Activated CD8-positive, alpha-beta memory T cell treated with anti-CD3 and anti-CD28 coated beads, Interleukin-2, amount 10 ng/mL, durations not matched to agents 7 days and 5 days (primary cell): ENCODE measurements around the gene TADA1. TPM values are rescaled to one million over a fixed set of nuclear protein-coding genes. Genes with fewer than 3 reads are reported as not detected.

Experiments used
- ATAC-seq: fragments of 150-1000 bp; cut with Tn5 transposase; one replicate; pipeline ENCODE4 v1.10.0; 2021; ENCODE audit warnings: moderate library complexity
- CTCF ChIA-PET: fragments of 350-600 bp; sonication (Branson Sonifier 250); formaldehyde crosslinking; loops from one replicate; lab custom pipeline; 2021; ENCODE audit warnings: antibody characterized with exemption; lab: Charles Lee
- DNase-seq: peaks from one replicate; pipeline ENCODE4 v3.0.0-alpha.2; 2020
- H3K27ac Mint-ChIP-seq: one replicate; pipeline ENCODE4 v1.8.0; 2021; ENCODE audit warnings: mild to moderate bottlenecking, mixed read lengths
- H3K27me3 Mint-ChIP-seq: one replicate; pipeline ENCODE4 v1.8.0; 2021; ENCODE audit warnings: mixed read lengths
- H3K36me3 Mint-ChIP-seq: one replicate; pipeline ENCODE4 v1.8.0; 2021; ENCODE audit warnings: mild to moderate bottlenecking, mixed read lengths
- H3K4me1 Mint-ChIP-seq: one replicate; pipeline ENCODE4 v1.8.0; 2021; ENCODE audit warnings: mixed read lengths
- H3K4me3 Mint-ChIP-seq: one replicate; pipeline ENCODE4 v1.8.0; 2021; ENCODE audit warnings: mild to moderate bottlenecking, moderate library complexity, mixed read lengths
- H3K9me3 Mint-ChIP-seq: one replicate; pipeline ENCODE4 v1.8.0; 2022; ENCODE audit warnings: low read depth, mixed read lengths
- total RNA-seq, 2 experiments: library from RNA; stranded (reverse); gene quantifications; one replicate each; pipeline ENCODE4 v1.2.3, GENCODE V29; 2021

TADA1 gene, protein sequence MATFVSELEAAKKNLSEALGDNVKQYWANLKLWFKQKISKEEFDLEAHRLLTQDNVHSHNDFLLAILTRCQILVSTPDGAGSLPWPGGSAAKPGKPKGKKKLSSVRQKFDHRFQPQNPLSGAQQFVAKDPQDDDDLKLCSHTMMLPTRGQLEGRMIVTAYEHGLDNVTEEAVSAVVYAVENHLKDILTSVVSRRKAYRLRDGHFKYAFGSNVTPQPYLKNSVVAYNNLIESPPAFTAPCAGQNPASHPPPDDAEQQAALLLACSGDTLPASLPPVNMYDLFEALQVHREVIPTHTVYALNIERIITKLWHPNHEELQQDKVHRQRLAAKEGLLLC
- 10 to 100 TPM; 18.1 to 18.8 TPM for total RNA-seq

DNA sequence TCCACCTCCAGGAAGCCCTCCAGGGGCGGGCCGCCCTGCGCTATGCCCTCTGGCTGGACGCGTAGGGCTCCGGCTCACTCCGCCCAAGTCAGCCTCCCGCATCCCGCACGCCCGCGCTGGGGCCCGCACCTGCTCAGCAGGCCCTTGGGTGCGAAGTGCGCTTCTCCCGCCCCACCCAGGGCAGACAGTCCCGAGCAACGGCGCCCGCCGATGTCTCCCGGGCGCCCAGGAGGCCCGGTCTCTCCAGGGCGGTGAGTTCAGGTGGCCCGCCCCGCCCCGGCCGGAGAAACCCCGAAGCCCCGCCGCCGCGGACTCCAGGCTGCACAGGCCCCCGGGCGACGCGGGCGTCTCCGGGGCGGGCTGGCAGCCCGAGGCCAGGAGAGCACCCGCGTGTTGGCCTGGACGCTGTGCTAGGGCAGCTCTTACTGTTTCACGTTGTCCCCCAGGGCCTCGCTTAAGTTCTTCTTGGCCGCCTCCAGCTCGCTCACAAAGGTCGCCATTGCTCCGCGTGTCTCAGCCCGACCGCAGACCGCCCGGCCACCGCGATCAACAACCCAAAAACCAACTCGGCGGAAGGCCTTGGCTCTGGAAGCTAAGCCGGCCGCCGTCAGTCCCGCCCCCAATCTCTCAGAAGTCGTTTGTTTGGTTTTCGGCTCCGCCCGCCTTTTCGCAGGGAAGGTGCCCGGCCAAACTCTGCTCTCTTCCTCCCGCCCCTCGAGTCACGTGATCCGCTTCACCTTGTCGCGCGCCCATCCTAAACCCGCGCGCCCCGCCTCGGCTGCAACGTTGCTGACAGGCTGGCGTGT lies at the start of gene TADA1:
TADA1 (minus strand) TSS at position 531 of the 806 bp plus-strand sequence; CDS start at position 500, 31 bp downstream.
- Mint-ChIP-seq H3K36me3 (peaks cover 22% of the 10 kb centered on the region), H3K27ac (peak within 1 kb of the TSS; percentile 98), H3K4me3 (peak within 1 kb of the TSS; percentile 82), H3K4me1 (peaks cover 49% of the 10 kb centered on the region), H3K27me3 (peaks cover 7% of the 10 kb centered on the region), H3K9me3 (no peaks in the 10 kb centered on the region)
- DNase-seq = peak; percentile 99
- ATAC-seq = peak; percentile 93
- CTCF ChIA-PET = interaction anchor here (0.6 to 23.4 kb wide), 13 partner anchors 9 to 185 kb away, joined by 3 to 222 read pairs (median 5); no protein-coding TSS in a partner anchor

DNA sequence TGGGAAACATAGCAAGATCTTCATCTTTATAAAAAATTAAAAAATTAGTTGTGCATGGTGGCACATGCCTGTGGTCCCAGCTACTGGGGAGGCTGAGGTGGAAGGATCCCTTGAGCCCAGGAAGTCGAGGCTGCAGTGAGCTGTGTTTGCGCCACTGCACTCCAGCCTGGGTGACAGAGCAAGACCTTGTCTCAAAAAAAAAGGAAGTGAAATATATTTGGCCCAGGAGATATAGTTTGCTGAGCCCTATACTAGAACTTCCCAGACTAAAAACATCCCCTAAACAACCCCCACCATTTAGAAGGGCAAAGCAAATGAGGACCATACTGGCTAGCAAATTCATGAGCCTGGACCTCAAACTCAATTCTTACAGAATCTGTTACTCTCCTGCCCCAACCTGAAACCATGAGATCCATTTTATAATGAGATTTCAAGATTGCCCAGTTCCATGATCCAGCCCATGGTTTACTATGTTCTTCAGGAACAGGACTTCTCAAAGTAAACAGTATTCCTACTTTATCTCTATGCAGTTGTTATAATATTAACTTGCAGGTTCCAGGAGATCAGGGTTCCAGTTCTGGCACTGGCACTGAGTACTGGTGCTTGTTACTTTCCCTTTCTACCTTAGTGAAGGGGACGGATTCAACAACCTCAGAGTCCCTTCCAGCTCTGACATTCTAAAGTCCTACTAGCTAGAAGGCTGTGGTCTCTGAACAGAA lies 48.9 kb upstream of the TADA1 start:
- H3K4me1 Mint-ChIP-seq = peaks cover 1% of the 10 kb centered on the region

DNA sequence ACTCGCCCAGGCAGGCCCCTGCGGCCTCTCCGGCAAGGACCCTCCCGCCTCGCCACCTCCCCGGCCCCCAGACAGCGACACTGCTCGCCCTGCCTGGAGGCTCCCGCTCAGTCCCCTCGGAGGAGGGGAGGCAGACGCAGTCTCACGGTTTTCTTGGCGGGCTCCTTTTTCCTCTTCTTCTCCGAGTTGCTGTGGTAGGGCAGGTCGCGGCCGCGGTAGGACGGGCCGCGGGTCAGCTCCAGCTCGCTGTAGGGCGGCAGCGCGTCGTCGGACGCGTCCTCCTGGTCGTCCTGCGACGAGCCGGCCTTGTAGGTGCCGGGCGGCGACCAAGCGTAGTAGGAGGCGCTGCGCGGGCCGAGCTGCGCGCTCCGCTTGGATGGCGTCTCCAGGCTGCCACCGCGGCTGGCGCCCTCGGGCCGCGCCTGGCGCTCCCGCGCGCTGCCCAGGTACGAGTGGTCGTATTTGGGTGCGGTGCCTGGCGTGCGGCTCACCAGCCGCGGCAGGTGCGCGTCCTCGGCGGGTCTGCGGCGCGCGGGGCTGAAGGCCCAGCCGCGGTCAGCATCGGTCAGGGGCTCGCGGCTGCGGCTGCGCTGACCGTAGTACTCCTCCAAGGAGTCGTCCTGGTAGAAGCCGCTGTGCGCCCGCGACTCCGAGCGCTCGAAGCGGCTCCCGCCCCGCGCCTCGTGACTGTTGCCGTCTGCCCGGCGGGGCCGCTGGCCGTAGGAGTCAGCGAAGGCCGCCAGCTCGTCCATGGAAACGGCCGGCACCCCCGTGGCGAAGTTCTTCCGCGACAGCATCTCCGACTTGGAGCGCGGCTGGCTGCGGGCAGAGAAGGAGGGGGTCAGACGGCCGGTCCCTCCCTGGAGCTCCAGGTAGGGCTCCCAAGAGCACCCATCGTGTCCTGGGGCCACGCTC lies 44.8 kb upstream of the TADA1 start:
- no peak overlapping the region for H3K27ac Mint-ChIP-seq
- peaks cover 1% of the 10 kb centered on the region for H3K4me1 Mint-ChIP-seq
- peaks cover 3% of the 10 kb centered on the region for H3K36me3 Mint-ChIP-seq
- H3K9me3 Mint-ChIP-seq = no peaks in the 10 kb centered on the region
- CTCF ChIA-PET = interaction anchor here (1.0 kb wide), 1 partner anchor 22 kb away, joined by 3 read pairs; no protein-coding TSS in a partner anchor
- DNase-seq (no peak), ATAC-seq (no peak)
- H3K4me3 Mint-ChIP-seq = no peak overlapping the region
- H3K27me3 Mint-ChIP-seq = peaks cover 44% of the 10 kb centered on the region

More for the DNA sequence above, 48.9 kb upstream of the TADA1 start:
- H3K4me3 Mint-ChIP-seq = no peak overlapping the region
- ATAC-seq = no peak
- no peak overlapping the region for H3K27ac Mint-ChIP-seq
- H3K9me3 Mint-ChIP-seq = no peaks in the 10 kb centered on the region
- H3K36me3 Mint-ChIP-seq = peaks cover 3% of the 10 kb centered on the region
- CTCF ChIA-PET = interaction anchor here (1.1 to 2.9 kb wide), 2 partner anchors 15 to 134 kb away, joined by 3 to 9 read pairs; no protein-coding TSS in a partner anchor
- DNase-seq = no peak
- peaks cover 37% of the 10 kb centered on the region for H3K27me3 Mint-ChIP-seq

DNA sequence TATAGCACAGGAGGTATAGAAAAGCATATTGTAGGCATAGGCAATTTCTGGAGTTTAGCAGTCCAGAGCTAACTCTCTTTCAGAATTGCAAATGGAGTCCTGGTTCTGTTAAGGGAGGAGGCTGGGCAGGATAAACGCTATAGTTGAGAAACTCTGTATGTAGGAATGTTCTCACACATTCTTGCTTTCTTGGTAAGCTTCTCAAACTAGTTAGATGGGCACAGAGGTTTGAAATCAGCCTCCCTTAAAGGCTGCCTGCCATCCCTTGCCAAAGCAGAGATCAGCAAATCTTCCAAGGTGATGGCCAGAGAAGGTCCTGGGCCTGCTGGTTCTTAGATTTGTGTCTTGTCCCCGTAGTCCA lies 42.9 kb upstream of the TADA1 start:
- H3K9me3 Mint-ChIP-seq = no peaks in the 10 kb centered on the region
- H3K4me1 Mint-ChIP-seq = peaks cover 1% of the 10 kb centered on the region
- H3K4me3 Mint-ChIP-seq = no peak overlapping the region
- no peak overlapping the region for H3K27ac Mint-ChIP-seq
- H3K36me3 Mint-ChIP-seq = peaks cover 2% of the 10 kb centered on the region
- H3K27me3 Mint-ChIP-seq = peaks cover 46% of the 10 kb centered on the region
- CTCF ChIA-PET = interaction anchor here (0.8 to 2.3 kb wide), 5 partner anchors 8 to 148 kb away, joined by 3 to 8 read pairs (median 4); no protein-coding TSS in a partner anchor
- ATAC-seq (no peak), DNase-seq (no peak)

DNA sequence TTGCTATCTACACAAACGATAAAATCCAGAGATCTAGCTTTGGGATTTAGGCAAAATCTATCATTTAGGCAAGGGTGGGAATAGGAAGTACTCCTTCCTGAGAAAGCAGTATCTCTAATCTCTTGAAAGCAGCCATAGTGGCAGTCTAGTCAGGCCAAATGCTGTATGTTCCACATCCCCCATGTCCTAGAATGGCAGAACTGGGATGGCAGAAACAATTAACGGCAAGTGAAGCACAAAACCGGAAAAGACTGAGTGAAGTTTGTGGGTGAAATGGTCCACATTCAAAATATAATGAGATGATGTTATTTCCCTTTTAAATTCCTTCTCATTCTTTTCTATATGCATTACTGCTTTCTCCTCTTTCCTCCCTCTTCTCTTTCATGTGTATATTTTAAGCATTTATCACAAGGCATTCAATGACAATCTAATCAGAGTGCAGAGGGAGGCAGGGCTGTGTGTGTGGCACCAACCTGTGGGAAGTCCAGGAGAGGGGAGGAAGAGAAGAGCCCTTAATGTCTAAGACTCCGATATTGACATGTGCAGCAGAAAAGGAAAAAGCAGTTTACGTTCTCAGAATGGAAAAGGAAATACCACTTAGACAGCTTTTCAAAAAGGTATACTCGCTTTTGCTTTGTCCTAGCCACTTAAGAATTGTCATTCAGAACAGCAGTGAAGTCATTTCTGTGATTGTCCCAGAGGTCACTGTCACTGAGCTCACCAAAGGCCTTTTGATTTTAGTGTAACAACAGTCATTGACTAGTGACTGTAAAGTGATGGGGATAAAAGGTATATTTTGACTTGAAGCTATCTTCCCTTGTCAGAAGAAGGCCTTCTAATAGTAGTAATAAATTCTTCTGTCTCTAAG lies 42.3 kb upstream of the TADA1 start:
- CTCF ChIA-PET = interaction anchor here (0.8 to 2.3 kb wide), 5 partner anchors 8 to 141 kb away, joined by 3 to 8 read pairs (median 4); partner anchors contain the start of gene TADA1
- ATAC-seq = no peak
- Mint-ChIP-seq H3K27ac (no peak overlapping the region), H3K4me1 (peaks cover 1% of the 10 kb centered on the region), H3K36me3 (peaks cover 2% of the 10 kb centered on the region), H3K4me3 (no peak overlapping the region), H3K27me3 (peaks cover 46% of the 10 kb centered on the region), H3K9me3 (no peaks in the 10 kb centered on the region)
- DNase-seq = no peak

DNA sequence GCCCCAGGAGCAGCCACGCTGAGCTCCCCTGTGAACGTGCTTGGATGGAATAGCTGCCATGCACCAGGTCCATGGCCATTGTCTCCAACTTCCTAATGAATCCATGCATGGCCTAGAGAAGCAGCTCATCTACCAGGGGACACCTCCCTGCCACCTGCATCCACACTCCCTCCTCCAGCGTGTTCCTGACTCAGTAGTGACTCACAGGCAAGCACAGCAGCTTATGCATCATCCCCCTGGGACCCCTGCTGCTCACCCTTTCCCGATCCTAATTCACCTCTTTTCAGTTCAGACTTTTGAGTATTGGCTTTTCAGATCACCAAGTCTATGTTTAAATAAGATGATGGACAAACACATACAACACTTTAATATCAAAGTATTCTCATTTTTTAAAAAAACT lies 39.9 kb upstream of the TADA1 start:
- H3K27ac Mint-ChIP-seq = no peak overlapping the region
- CTCF ChIA-PET = interaction anchor here (1.0 to 20.4 kb wide), 2 partner anchors 40 to 142 kb away, joined by 3 to 690 read pairs; partner anchors contain the start of gene TADA1
- ATAC-seq = no peak
- peaks cover 3% of the 10 kb centered on the region for H3K9me3 Mint-ChIP-seq
- DNase-seq = no peak
- H3K4me3 Mint-ChIP-seq = no peak overlapping the region
- peaks cover 10% of the 10 kb centered on the region for H3K36me3 Mint-ChIP-seq
- peaks cover 35% of the 10 kb centered on the region for H3K27me3 Mint-ChIP-seq
- H3K4me1 Mint-ChIP-seq = peaks cover 2% of the 10 kb centered on the region

DNA sequence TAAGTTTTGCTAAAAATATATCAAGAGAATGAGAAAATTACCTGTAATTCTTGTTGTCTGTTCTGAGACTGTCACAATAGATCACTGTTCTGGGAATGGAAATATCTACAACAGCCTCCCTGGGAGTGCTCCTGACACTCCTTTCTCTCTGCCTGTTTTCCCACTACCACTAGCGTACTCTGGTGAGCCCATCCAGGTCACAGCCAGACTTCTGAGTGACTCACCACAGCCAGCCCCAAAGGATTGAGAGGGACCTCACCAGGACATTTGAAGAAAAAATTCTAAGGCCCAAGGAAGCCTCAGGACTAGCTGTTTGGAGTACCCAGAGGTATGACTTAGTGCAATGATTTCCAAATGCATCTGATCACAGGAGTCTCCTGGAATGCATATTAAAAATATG lies 39.0 kb upstream of the TADA1 start:
- Mint-ChIP-seq H3K27ac (no peak overlapping the region), H3K4me3 (no peak overlapping the region), H3K27me3 (peaks cover 28% of the 10 kb centered on the region), H3K4me1 (peaks cover 7% of the 10 kb centered on the region), H3K36me3 (peaks cover 10% of the 10 kb centered on the region), H3K9me3 (peaks cover 3% of the 10 kb centered on the region)
- CTCF ChIA-PET = interaction anchor here (0.7 to 20.4 kb wide), 3 partner anchors 30 to 143 kb away, joined by 3 to 690 read pairs (median 4); partner anchors contain the start of gene ILDR2
- no peak for DNase-seq
- ATAC-seq = no peak

DNA sequence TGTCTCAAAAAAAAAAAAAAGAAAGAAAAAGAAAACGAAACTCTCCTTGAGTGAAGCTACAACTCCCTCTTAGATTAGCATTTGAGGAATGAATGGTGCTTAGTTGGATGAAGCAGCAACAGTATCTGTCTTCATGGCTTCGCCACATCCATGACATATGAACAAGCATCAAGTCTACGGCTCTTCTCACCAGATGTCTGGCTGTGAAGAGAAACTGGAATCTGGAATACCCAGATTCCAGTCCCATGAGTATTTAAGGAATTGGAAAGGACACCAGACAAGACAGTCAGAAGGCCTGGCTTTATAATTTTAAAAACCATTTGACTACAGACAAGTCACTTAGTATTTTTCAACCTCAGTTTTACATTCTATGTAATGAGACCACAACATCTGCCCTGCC lies 38.0 kb upstream of the TADA1 start:
- Mint-ChIP-seq H3K36me3 (peaks cover 10% of the 10 kb centered on the region), H3K9me3 (peaks cover 3% of the 10 kb centered on the region), H3K27me3 (peaks cover 19% of the 10 kb centered on the region), H3K4me3 (no peak overlapping the region), H3K27ac (no peak overlapping the region), H3K4me1 (peaks cover 13% of the 10 kb centered on the region)
- DNase-seq (no peak), ATAC-seq (no peak)
- CTCF ChIA-PET = interaction anchor here (0.6 to 20.4 kb wide), 3 partner anchors 61 to 166 kb away, joined by 3 to 690 read pairs (median 4); partner anchors contain the start of gene ILDR2

DNA sequence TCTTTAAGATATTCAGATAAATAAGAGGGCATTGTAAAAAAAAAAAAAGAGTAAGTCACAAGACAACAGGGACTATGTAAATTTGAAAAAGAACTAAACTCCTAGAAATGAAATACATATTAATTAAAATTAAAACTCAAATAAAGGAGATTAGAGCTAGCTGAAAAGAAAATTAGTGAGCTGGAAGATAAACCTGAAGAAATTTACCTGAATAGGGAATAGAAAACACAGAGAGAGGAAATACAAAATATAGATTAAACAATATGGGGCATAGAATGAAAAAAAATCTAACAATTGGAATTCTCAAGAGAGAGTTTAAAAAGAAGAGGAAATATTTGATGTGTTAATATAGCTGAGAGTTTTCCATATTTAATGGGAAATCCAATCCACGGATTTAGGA lies 35.6 kb upstream of the TADA1 start:
- H3K4me3 Mint-ChIP-seq = no peak overlapping the region

DNA sequence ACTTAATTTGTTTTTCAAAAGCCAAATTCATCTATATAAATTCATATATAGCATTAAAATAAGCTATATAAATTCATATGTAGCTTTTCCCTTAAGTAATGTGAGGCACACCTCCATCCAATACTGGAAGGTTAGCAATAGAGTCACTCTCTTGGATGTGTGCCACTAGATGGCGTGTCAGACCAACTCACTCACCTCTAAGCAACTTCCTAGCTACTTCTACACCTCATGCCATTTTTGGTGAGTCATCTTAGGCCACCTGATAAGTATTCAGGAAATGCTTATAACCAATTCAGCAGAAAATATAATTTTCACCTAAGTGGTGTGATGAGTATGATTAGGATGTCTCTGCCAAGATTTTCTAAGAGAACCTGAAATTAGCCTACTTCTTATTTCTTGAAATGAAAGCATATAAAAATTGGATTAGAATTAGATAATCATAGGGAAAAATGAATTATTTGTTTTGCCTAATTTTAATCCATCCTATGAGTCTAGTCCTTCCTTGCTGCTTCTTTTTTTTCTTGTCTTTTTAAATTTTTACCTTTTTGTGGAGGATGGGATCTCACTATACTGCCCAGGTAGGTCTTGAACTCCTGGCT lies 34.4 kb upstream of the TADA1 start:
- Mint-ChIP-seq H3K27me3 (peaks cover 12% of the 10 kb centered on the region), H3K4me1 (peaks cover 45% of the 10 kb centered on the region), H3K9me3 (peaks cover 3% of the 10 kb centered on the region), H3K36me3 (peaks cover 17% of the 10 kb centered on the region), H3K27ac (no peak overlapping the region), H3K4me3 (no peak overlapping the region)
- DNase-seq (peak; percentile 89), ATAC-seq (peak; percentile 90)
- CTCF ChIA-PET = interaction anchor here (0.7 to 20.4 kb wide), 34 partner anchors 8 to 643 kb away, joined by 3 to 690 read pairs (median 4); partner anchors contain the start of genes CREG1, ILDR2, POGK and POU2F1

More for the DNA sequence above, 35.6 kb upstream of the TADA1 start:
- no peak for ATAC-seq
- Mint-ChIP-seq H3K9me3 (peaks cover 3% of the 10 kb centered on the region), H3K27ac (no peak overlapping the region), H3K36me3 (peaks cover 12% of the 10 kb centered on the region), H3K4me1 (peaks cover 34% of the 10 kb centered on the region), H3K27me3 (peaks cover 12% of the 10 kb centered on the region)
- CTCF ChIA-PET = interaction anchor here (0.7 to 20.4 kb wide), 6 partner anchors 14 to 147 kb away, joined by 3 to 690 read pairs (median 15); no protein-coding TSS in a partner anchor
- DNase-seq = no peak

DNA sequence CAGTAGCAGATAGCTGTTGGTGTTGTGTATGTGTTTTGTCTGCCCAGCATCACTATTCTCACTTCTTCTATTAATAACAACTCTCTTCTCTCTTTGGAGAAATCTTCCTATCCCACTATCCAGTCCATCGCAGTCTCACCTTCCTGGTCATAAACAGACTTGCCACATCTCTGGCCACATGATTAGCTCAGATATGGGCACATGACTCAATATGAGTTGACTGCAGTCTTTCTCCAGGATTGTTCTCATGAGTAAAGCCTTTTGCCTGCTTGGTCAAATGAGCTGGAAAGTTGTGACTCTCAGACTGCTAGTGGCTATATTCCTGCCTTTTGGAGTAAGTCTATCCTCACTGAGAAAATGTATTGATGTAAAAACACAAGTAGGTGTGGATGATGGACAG lies 32.9 kb upstream of the TADA1 start:
- H3K27ac Mint-ChIP-seq = no peak overlapping the region
- H3K27me3 Mint-ChIP-seq = peaks cover 10% of the 10 kb centered on the region
- DNase-seq (no peak), ATAC-seq (no peak)
- CTCF ChIA-PET = interaction anchor here (0.8 to 20.4 kb wide), 13 partner anchors 8 to 631 kb away, joined by 3 to 690 read pairs (median 5); partner anchors contain the start of genes ILDR2 and TADA1
- no peak overlapping the region for H3K4me3 Mint-ChIP-seq
- peaks cover 24% of the 10 kb centered on the region for H3K36me3 Mint-ChIP-seq
- H3K4me1 Mint-ChIP-seq = peaks cover 58% of the 10 kb centered on the region
- H3K9me3 Mint-ChIP-seq = peaks cover 3% of the 10 kb centered on the region
